ENCODE measurements around the gene CLEC18C.
"Not testable (repeated sequence)": the region's sequence is repeated elsewhere in the genome, so short reads cannot be mapped to it uniquely, and the experiment has no call there.

CLEC18C gene

DNA sequence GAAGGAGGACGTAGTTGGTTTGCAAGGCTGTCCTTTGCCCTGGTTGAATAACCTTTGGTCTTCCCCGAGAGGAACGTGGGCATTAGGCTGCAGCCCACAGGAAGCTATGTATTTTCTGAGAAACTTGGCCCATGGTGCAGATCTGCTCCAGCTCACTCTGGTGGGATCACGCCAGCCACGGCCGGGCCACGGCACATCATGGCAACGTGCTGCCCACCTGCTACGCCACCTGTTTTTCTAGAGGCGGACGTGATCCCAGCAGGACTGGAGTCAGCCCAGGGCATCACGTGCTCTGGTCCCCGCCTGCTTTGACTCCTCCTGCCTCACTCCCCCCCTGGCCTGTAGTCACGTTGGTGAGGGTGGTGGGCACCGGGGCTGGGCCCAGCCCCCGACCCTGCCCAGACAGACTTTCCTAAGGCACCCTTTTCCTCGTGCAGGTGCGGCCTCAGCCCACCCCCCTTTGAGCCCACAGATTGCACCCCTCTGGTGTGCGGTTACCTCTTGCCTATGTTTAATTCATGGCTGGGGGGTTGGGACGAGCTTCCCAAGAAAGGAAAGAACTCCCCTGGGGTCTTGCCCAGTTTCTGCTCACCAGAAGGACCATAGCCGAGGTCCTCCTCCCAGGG lies at the start of gene CLEC18C:
TSS of gene CLEC18C (plus strand) at position 576 of the 626 bp plus-strand sequence. CDS start 492 bp downstream, outside the sequence.
- DNase-seq, result peak in 1 of 2 experiments; percentile 22

DNA sequence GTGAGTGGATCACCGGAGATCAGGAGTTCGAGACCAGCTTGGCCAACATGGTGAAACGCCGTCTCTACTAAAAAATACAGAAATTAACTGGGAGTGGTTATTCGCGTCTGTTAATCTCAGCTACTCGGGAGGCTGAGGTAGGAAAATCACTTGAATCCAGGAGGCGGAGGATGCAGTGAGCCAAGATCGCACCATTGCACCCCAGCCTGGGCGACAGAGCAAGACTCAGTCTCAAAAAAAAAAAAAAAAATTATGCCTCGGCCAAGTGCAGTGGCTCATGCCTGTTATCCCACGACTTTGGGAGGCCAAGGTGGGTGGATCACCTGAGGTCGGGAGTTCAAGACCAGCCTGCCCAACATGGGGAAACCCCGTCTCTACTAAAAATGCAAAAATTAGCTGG lies 49.8 kb upstream of the CLEC18C start:
- DNase-seq, result not testable (repeated sequence)

DNA sequence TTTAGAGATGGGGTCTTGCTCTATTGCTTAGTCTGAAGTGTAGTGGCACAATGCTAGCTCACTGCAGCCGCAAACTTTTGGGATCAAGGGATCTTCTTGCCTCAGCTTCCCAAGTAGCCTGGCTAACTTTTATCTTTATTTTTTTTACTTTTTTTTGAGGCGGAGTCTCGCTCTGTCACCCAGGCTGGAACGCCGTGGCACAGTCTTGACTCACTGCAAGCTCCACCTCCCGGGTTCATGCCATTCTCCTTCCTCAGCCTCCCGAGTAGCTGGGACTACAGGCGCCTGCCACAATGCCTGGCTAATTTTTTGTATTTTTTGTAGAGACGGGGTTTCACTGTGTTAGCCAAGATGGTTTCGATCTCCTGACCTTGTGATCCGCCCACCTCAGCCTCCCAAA lies 47.4 kb upstream of the CLEC18C start:
- DNase-seq, result not testable (repeated sequence)

DNA sequence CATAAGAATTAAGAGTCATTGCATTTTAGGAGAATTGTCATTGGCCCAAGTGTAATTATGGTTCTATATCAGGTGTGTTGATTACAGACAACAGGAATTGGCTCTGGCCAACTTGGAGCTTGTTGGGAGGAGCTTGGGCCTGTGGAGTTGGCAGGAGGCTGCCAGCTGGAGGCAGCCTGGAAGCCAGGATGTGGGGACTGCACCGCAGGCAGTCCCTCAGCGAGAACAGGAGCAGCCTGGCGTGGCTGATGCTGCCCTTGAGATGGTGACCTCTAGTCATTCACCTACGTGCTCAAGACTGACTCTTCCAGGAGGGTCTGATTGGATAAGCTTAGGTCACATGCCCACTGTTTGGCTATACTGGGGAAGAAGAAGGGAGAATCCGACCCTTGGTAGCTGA lies 45.9 kb upstream of the CLEC18C start:
- DNase-seq, result not testable (repeated sequence)

DNA sequence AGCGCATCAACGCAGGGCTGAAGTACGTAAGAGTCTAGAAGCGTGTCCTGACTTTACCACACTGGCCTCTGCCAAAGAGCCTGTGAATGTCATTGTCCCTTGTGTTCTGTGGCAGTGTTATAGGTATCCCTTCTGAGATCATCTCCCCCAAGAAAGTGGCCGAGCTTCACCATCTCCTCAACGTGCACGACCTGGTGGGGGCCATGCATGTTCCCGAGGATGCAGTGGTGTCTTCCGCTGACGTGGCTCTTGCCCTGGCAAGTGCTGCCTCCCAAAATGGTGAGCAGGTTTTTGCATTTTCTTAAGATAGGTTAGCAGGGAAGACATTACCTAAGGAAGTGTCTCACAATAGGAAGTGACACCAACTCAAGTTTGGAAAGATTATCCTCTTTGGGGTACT lies 44.7 kb upstream of the CLEC18C start:
- DNase-seq, result not testable (repeated sequence)

DNA sequence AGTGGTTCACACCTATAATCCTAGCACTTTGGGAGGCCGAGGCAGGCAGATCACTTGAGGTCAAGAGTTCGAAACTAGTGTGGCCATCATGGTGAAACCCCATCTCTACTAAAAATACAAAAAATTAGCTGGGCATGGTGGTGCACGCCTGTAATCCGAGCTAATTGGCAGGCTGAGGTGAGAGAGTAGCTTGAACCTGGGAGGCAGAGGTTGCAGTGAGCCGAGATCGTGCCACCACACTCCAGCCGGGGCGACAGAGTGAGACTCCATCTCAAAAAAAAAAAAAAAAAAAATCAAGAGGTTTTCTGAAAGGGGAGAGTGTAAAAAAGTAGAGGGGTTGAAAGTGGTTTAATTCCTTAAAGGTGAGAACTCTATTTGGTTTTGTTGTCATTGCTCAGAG lies 37.8 kb upstream of the CLEC18C start:
- DNase-seq, result not testable (repeated sequence)

DNA sequence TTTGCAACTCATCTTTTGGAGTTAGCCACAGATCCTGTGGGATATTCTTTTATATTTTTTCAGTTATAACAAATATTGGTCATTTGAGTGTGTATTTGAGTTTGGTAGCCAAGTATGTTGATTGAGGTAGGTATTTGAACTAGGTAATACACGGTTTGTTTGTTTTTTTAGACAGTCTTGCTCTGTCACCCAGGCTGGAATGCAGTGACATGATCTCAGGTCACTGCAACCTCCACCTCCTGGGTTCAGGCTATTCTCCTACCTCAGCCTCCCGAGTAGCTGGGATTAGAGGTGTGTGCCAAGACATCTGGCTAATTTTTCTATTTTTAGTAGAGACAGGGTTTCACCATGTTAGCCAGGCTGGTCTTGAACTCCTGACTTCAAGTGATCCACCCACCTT lies 37.0 kb upstream of the CLEC18C start:
- DNase-seq, result not testable (repeated sequence)

DNA sequence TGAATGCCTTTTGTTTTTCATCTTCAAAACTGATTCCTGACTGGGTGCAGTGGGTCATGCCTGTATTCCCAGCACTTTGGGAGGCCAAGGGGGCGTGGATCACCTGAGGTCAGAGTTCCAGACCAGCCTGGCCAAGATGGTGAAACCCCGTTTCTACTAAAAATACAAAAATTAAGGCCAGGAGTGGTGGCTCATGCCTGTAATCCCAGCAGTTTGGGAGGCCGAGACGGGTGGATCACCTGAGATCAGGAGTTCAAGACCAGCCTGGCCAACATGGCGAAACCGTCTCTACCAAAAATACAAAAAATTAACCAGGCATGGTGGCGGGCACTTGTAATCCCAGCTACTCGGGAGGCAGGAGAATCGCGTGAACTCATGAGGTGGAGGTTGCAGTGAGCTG lies 30.8 kb upstream of the CLEC18C start:
- DNase-seq, result not testable (repeated sequence)

DNA sequence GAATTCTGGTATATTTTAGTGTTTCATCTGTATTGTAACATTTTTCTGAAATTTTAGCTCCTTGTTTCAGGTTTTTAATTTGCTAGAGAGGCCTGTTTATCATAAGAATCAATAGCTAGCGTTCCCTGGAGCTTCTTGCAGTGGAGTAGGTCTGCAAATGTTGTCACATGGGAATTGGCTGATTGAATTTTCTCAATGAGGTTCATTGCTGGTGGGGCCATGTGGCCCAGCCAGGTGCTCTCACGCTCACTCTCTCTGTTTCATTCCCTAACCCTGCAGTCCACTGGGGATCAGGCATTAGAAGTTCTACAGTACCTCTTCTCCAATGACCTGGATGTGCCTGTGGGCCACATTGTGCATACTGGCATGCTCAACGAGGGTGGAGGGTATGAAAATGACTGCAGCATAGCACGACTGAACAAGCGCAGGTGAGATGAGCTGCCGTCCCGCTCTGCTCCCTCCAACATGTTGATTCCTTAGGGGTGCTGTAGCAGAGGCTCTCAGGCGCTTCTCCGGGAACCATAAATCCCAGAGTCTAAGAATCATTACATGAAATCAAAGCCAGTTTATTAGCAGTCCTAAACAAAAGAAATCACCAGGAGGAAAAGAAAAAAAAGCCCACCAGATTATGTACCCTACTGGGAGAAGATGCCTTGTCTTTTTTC lies 30.2 kb upstream of the CLEC18C start:
- DNase-seq, result not testable (repeated sequence)

DNA sequence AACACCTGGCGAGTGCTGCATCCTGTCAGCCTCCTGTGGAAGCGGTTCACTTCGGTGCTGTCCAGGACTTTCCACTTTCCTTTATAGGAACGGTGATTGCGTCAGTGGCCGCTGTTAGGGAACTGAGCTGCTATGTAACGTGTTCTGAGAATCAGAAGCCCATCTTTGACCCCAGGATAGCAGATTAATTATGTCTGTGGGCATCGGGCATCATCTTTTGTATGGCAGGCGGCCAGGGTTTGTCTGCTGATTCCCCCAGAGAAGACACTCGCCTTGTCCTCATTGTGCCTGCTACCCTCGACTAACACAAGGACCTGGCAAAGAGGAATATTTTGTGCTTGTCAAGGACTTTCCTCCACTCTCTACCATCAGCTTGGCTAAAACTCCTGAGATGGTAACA lies 25.7 kb upstream of the CLEC18C start:
- not testable (repeated sequence) for DNase-seq

DNA sequence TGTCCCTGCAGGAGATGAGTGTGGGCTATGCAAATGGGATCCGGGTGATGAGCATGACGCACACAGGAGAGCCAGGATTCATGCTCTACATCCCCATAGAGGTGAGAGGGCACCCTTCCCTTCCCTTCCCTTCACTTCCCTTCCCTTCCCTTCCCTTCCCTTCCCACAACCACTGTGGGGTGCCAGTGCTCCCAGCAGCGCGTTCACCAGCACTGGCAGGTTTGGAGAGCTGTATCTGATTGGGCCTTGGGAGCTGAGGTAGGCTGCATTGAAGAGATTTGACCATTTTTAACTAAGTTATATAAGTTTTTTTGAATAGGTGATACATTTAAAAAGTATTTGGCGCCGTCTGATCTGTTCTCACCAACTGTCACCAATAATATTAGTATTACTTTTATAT lies 25.1 kb upstream of the CLEC18C start:
- not testable (repeated sequence) for DNase-seq

DNA sequence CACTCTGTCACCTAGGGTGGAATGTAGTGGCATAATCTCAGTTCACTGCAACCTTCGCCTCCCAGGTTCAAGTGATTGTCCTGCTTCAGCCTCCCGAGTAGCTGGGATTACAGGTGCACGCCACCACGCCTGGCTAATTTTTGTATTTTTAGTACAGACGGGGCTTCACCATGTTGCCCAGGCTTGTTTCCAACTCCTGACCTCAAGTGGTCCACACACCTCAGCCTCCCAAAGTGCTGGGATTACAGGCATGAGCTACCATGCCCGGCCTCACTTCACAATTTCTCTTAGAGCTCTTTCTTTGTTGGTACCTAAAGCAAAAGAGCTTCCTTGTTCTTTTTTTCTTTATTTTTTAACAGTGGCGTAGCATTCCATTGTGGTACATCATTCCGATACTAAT lies 24.3 kb upstream of the CLEC18C start:
- DNase-seq, result not testable (repeated sequence)

DNA sequence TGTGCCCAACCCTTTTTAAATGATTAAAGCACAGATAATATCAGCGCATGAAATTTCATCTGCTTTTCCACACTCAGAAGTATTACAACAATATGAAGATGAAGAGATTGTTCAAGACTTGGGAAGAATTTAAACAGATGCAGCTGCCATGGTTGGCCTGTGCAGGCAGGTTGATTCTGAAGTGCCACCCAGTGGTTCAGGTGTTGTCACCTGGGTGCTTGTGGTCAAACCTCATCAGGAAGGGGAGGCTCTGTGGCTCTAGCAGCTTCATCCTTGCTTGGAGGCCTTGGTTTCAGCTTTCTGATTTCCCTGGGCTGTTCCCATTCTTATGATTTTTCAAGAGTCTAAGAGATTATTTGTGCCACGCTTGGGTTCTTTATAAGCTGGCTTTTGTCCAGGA lies 22.2 kb upstream of the CLEC18C start:
- peak in 1 of 2 experiments; percentile 18 for DNase-seq

DNA sequence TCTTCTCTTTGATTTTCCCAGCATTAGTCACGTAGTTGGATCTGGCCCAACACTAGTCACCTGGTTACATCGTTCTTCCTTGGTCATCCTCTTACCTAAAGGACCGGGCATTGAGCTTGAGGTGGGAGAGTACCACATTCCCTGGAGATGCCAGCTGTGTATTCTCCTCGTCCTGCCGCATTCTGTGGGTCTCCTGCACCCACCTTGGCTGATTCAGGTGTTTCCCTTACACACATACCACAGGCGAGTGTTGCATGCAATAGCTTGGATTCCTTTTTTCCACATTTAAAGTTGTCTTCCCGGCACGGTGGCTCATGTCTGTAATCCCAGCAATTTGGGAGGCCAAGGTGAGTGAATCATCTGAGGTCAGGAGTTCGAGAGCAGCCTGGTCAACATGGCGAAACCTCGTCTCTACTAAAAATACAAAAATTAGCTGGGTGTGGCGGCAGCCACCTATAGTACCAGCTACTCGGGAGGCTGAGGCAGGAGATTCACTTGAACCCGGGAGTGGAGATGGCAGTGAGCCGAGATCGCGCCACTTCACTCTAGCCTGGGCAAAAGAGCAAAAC lies 21.6 kb upstream of the CLEC18C start:
- DNase-seq, result no peak

DNA sequence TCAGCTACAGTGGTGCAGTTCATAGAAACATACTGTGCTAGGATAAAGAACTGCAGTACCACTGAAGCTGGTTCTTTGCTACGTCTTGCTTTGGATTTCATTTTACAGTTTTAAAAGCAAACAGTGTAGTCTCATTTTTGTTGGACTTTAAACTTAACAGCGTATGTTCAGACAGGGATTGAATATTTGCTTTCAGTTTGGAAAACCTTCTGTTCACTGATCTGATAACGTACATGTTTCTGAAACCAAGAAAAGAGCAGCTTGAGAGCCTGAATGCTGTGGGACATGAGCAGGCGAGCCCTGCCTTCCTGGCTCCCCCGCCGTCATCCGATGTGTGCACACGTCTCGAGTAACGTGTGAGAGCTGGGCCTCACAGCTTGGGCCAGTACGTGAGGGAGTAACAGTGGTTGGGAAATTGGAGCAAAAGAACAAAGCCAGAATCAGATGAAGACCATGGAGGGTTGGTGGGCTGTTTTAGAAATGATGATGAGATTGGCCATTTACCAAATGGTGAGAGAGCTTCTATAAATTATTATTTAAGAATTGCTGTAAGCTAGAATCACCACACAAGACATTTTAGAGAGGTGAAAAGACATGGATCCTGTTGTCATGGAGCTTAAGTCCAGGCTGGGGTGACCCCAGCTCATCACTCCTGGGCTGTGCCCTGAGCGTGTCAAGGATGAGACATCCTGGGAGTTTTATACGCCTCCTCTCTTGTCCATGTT lies 20.8 kb upstream of the CLEC18C start:
- no peak for DNase-seq

DNA sequence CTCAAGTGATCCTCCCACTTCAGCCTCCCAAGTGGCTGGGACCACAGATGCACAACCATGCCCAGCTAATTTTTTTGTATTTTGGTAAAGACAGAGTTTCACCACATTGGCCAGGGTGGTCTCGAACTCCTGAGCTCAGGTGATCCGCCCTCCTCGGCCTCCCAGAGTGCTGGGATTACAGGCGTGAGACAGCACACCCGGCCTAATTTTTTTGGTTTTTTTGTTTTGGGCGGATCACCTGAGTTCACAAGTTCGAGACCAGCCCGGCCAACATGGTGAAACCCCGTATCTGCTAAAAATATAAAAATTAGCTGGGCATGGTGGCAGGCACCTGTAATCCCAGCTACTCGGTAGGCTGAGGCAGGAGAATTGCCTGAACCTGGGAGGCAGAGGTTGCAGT lies 18.9 kb upstream of the CLEC18C start:
- not testable (repeated sequence) for DNase-seq

DNA sequence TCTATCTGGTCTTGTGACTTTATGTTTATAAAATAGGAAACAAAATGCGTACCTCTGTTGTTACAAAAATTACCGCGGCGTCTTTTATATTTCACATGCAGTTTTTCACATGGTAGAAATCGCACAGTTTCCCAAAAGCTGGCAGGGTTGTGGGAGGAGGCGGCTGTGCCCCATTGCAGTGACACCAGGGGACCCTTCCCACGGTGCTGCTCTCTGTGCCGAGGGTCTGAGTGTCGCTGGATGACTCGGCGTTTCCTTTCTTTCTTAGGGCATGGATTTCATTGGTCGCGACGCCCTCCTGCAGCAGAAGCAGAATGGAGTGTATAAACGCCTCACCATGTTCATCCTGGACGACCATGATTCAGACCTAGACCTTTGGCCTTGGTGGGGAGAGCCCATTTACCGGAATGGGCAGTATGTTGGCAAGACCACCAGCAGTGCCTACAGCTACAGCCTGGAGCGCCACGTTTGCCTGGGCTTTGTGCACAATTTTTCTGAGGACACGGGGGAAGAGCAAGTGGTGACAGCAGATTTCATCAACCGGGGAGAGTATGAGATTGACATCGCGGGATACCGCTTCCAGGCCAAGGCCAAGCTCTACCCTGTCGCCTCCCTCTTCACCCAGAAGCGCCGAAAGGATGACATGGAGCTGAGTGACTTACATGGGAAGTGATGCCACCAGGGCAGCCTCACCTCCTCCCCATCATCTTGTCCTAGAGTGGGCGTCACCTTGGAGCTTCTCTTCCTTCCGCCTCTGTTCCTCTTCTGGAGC lies 17.2 kb upstream of the CLEC18C start:
- DNase-seq, result no peak

DNA sequence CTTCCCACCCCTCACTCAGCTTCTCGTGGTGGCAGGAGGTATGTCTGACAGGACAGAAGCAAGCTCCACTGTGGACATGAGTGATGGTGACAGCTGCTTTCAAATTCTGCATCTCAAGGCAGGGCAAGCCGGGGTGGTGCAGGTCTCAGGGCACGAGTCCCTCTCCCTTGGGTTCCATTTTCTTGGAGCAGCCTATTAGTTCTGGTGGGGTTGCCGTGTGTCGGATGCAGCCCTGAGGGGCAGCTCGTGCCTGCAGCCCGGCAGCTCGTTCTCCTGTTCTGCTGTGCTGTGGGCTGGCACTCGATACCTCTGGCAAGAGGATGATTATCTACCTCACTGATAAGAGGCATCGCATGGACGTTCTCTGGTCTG lies 16.5 kb upstream of the CLEC18C start:
- no peak for DNase-seq

DNA sequence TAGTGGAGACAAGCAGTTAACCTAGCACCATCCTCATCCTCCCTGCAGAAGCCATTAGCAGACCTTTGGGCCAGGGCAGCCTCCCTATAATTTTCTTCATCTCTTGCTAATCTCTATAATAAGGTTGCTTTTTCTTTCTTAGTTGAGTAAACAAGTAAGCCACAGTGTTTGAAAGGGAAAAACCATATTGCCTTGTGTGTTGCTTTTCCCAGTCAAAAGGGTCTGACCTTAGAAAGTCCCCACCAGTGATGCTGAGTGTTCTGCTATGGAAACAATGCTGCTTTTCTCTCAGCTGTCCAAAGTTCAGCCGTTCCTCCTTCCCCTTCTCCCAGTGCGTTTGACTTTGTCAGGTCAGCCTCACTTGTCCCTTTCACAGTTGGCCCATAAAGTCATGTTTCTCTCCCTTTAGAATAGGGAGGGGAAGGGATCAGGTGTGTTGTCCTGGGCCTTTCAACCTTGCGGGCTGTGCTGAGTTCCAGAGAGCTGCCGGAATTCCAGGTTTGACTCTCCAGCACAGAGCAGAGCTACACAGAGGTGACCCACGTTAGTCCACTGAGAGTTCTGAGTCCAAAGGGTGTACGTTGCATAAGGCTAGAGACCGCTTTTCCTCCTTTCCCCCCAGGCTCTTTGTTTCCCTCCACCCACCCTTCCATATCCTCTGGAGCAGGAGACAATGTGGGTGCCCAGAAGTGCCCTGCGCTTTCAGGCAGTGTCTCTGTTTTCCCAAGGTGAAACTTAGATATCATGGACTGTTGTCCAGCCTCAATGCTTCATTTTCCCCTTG lies 15.9 kb upstream of the CLEC18C start:
- no peak for DNase-seq

DNA sequence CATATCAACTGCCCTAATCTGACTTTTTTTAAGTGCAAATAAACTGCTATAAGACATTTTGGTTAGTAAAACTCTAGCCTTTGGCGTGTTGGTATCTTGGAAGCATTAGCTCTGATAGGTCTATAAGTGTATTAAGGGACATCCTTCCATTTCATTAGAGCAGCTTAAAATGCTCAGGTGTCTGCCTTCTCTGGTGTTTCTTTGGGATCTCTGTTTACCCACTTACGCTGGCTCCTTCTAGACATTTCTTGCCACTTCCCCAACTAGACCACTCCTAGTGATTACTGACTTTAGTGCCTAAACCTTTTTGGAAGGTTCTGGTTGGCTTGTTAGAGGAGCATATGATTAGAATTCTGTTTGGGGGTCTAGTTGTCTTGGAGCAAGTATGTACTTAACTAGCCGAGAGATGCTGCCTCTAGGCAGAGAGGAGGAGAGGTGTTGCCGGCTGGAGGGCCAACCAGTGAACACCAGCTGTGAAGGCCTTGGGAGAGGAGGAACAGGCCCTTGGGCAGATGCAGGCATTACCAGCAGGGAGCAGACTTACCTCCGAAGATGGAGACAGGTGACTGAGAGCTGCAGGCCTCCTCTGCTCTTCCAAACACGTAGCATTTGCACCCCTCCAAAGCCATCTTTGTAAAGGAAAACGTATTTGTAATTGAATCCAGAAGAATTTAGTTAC lies 15.2 kb upstream of the CLEC18C start:
- peak in 1 of 2 experiments; percentile 44 for DNase-seq

Measured in NCI-H524 (cell line).